GM19043 (cell line): ENCODE results near the gene SETBP1.

Experiments used
- ATAC-seq: cut with Tn5 transposase; IDR thresholded peaks from one replicate; pipeline ENCODE4 v1.9.1; 2021; ENCODE audit warnings: low read depth; ENCODE audit not compliant: unreplicated experiment

SETBP1 gene

DNA sequence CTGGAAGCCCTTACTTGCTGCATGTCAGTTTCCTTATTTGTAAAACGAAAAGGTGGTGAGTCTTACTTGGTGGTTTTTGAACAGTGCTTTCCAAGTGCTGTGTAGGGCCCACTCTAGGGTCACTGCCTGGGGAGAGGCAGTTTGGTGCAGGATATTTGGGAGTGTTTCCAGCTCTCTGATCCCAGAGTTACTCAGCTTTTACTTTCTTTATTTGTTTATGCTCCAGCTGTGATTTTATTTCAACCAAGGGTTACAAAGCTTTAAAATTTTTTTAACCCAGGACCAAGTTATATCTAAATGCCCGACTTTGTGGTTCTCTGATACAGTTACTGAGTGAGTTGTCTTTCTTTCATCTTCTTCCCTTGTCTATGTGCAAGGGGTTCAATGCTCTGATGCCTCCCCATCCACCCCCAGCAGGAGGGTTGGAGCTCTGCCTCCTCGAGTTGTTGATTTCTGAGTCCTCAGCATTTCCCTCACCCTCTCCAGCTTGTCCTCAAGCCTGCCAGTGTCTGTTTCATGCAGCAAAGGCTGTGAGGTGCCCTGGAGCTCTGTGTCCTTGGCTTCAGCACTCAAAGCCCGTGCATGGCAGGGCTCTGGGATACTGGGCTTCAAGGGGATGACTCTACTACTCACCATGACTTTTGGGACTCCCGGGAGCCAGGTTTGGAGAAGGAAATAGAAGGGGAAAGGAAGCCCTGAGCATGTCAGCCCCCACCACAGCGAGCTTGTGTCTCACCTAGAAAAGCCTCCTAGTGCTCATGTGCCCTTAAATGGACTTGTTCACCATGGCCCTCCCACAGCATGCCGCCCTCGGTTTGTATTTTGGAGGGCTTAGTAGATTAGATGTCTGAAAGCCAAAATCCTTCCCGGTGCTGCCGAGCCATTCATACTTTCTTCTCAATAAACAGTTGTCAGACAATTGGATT lies 236.8 kb downstream of the SETBP1 start:
- no peak for ATAC-seq

DNA sequence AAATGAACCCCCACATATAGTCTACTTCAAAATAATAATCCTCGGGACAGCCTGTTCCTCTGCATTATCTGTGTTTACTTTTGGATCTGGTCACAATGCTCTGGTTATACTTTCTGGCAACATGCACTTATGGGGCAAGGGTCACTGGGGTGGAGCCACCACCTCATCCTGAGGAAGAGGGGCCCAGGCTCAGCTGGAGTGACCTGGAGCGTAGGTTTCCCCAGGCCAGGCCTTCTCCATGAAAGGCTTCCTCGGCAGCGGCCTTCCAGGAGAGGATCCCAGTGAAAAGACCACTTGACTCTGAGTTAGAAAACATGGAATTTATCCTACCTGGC lies 237.4 kb downstream of the SETBP1 start:
- ATAC-seq, result no peak

DNA sequence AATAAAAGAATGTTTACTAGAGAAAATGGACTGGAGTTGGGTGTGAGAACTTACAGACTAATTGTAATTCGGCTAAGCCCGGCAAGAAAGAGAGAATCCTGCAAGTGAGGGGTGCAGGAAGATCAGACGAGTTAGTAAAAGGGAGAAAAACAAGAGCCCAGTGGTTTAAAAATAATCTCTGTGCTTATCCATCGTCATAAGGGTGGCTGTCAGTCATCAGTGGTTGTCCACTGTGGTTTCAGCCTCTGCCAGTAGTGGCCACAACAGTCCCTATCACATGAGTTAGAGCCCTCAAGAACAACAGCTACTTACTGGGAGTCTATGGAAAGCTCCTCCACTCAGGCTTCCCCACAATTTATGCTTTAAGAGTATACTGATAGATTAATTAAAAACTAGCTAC lies 239.8 kb downstream of the SETBP1 start:
- ATAC-seq, result no peak

DNA sequence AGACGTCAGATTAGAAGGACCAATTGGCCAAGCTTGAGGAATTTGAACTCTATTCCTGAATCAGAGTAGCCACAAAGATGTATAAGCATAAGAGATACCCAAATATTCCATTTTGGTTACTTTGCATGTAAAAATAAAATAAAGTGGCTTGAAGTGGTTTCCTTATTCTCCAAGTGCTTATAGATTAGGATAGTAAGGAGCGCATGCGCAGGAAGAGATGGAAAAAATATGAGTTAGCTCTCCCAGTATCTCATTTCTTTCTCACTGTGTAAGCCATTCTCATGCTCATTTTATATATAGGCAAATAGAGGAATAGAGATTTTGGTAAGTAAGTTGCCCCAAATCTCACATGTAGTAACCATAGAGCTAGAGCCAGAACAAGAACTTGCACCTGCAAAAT lies 241.3 kb downstream of the SETBP1 start:
- no peak for ATAC-seq

DNA sequence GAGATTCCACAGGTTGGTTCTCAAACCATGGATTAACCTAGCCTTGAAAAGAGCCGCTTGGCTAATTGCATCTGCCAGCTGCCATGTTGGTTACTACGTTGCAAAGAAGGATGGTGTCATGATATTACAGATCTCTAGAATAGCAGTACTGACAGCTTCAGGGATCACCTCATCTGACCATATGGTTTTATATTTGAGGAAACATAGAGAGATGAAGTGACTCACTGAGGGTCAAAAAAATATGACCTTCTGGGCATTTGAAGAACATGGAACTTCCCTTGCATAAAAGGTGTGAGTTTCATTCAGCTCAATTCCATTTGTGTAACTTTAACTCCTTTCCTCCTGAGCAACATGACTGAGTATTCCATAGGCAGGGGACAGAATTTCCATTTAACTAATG lies 242.3 kb downstream of the SETBP1 start:
- no peak for ATAC-seq

DNA sequence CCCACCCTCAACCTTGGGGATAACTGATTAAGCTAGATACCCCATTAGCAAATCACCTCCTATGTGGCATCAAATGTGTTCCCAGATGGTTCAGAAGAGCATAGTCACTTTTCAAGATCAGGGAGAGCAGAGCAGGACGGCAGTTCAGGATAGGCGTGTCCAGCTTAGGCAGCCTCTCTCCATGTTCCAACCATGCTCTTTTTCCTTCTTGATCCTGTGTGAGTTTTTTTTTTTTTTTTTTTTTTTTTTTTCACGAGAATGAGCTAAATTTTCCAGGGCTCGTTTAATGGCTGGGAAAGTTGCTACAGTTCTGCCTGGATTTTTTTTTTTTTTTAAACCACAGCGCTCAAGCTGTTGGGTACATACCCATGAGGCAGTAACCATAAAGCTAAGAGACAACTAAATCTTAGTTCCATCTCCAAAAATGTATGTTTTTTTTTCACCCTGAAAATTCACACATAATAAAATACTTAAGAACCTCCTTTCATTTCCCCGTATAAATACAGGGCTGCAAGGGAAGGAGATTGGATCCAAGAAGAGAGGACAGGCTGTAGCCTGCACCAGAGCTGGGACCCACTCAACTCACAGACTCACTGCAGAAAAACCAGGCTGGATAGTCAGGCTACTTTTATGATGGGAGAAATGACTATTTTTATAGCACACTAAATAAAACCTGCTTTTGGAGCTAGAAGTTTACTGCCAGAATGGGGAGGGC lies 244.3 kb downstream of the SETBP1 start:
- no peak for ATAC-seq

DNA sequence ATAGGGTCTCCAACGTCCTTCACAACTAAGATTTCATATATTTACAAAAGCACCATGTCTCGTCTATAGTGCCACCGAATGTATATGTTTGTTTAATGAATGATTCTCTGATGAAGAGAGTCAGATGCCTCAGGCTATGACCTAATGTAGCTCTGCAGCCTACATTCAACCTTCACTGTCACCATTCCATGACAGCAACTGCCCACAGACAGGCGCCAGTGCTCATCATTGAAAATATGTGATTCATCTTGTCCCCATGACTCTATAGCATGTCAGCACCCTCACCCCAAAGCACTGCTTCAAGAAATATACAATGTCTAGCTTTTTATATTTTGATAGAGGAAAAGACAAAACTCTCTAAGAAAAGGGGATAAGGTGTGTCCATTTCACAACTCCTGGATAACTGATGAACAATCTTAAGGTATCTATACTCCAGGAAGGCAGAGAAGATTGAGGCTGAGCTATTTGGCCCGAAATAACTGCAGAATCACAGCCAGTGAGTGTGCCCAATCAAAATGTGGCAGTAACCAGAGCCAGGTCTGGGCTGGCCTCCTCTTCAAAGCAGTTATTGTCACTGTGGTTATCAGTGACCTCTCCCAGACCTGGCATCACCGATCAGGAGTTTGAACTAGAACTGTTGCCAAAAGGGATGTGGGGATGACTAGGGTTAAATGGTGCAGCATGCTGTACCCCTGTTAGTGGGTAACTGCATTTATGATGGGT lies 246.6 kb downstream of the SETBP1 start:
- ATAC-seq, result no peak

DNA sequence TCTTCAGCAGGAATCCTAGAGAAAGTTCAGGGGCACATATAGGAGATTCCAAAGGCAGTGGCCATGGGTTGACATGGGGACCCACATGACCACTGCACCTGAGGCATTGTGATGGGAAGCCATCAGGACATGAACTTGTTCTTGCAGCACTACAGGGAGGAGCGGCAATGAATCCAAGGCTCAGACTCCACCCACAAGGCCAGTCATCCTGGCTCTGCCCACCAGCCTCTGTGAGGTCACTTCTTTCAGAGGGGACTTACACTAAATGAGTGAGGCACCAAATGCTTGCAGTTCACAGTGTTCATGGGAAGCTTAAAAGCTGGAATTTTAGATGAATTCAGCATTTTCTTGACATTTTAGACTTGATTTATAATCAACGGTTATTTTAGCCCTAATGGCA lies 254.2 kb downstream of the SETBP1 start:
- no peak for ATAC-seq

DNA sequence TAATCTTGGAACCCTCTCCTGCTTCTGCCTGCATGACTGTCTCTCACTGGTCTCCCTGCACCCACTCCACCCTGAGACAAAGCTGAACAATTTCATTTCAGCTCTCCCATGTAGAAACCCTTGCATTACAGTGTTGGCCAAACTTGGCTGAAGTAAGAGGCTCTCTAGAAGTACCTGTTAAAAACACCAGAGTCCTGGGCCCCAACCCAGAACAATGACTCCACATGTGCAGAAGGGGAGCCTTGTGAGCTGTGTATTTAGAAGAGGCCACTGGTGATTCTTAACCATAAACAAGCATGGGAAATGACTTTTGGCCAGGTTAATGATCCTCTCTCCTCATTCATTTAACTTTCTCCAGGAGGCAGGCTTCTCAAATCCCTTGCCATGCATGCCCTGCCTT lies 254.8 kb downstream of the SETBP1 start:
- no peak for ATAC-seq

DNA sequence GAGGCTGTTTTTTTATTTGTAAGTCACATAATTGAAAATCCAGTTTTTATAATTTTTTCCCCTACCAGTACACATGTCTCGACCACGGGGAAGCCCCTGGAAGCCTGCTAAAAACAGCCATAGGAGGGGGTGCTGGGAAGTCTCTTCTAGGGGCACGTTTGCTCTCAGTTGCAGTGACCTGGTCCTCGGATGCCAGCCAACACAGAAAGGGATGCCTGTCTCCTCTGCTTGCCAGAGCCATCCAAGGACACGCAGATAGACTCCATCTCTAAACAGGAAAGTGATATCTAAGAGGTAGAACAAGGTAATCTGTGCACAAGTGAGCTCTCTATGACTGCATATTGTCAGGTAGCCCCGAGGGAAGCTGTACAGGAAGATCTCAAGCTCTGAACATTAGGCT lies 255.8 kb downstream of the SETBP1 start:
- no peak for ATAC-seq

DNA sequence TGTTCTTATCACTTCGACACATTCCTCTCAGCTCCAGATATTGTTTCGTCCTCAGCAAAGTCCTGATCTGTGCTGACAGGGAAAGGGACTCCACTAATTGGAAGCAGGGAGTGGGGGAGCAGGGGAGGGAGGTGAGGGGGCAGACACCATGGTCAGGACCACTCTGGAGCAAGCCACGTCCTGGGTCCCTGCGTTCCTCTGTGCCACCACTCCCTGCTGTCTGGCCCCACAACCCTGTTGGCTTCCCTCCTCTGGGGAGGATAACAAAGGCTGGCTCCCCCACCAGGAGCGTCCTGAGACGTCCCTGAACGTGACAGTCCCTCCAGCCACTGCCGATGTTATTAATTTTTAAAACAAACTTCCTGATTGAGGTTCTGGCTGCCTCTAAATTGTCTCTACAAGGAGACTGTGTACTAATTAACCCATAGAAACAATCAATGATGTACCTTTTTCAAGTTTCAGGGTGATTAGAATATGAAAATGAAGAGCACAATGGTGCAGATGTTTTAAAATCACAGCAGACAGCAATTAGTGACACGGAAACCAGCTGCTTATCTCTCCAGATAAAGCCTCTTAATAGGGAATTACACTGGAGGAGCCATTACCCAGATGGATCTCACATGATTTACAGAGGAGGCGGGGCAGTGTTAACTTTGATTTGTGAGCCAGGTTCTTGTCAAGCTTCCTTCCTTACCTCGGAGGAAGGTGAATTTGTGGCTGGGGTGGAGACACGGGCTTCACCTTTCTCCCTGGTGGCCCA lies 257.5 kb downstream of the SETBP1 start:
- no peak for ATAC-seq

DNA sequence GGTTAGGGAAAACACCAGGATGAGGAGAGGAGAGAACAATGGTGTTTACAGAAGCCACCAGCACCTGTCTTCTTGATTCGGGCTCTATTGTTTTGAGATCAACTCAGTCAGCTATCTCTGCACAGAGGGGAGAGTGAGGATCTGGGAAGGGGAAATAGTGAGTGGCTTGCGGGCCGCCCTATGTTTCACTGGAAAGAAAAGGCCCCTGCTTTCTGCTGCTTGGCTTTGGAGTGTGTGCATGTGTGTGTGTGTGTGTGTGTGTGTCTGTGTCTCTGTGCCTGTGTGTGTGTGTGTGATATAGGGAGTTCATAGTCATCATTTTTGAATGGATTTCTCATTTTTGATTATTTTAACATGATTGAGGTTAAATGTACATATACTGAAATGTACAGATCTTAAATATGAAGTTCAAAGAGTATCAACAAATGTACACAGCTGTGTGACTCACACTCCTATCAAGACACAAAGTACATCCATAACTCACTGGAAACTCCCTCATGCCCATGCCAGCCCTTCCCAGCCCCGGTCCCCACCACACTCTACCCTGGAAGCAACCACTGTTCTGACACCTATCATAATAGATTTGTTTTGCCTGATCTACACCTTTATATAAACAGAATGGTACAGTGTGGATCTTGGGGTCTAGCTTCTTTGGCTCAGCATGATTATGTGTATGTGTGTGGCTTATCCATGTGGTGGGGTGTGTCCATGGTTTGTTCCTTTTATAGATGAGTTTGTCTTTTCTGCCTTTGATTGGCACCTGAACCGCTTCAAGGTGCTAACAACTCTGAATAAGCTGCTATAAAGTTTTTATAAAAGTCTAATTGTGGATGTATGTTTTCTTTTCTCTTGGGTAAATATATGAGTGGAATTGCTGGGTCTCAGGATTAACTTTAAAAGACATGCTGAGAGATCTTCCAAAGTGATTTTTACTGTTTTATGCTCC lies 258.3 kb downstream of the SETBP1 start:
- no peak for ATAC-seq

DNA sequence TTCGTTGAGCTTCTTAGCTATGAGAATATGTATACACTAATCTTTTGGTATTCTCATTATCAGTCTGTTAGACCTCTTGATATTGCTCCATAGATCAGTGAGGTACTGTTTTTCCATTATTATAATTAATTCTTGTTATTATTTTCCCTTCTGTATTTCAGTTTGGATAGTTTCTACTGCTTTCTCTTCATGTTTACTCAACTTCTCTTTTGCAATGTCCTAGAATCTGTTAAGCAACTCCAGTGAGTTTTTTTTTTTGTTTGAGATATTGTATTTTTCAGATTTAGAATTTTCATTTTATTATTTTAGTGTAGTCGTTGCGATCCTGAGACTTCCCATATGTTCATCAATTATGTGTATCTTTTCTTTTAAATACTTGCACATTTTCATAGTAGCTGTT lies 260.8 kb downstream of the SETBP1 start:
- ATAC-seq, result no peak

DNA sequence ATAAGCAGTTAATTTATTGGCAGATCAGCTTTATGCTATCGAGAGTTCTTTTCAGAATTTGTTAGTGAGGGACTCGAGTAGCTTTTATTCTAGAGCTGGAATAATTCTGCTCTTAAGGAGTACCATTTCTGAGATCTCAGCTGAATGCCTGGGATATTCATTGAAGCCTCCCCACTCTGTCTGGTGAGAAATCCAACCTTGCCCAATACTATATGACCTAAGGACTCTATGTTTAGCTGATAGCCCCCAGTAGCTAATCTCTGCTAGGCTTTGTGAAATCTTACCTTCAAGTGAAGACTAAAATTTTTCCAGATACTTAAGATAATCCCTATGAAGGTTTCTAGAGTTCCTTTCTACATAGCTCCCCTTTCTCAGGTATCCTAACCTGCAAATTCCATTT lies 261.4 kb downstream of the SETBP1 start:
- ATAC-seq, result no peak

DNA sequence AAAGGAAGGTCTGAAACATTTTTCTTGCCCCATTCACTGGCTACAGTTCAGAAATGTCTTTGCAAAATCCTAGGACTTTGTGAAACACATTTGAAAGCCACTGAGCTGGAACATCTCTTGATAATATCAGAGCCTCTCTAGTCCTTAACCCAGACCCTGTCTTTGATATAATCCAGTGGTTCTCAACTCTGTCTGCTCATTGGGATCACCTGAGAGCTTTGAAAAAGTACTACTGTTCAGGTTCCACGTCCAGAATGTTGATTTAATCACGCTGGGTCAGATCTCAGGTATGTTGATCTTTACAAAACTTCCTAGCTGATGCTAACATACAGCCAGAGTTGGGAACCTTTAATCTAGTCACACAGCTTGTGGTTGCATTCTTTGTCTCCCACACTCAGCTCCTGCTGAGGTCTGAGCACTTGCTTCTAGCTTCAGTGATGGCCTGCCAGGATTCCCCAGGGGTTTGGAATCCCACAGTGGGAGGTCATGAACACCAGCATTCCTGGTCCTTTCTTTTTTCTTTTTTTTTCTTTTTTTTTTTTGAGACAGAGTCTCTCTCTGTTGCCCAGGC lies 262.7 kb downstream of the SETBP1 start:
- ATAC-seq, result no peak

DNA sequence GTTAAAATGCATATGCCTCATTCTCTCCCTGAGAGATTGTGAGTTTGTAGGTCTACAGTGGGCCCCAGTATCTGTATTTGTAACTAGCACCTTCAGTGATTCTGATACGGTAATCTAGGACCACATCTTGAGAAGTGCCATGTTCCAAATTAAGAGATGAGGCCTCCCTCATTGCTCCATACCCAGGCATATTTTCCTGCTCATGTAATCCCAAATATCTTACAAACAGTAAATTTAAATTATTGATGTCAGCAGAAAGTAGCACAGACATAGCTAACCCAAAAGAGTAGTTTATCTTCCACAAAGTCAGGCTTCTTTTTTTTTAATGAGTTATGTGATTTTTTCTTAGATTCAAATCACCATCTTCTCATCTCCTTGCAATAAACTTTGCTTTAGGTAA lies 263.8 kb downstream of the SETBP1 start:
- no peak for ATAC-seq

DNA sequence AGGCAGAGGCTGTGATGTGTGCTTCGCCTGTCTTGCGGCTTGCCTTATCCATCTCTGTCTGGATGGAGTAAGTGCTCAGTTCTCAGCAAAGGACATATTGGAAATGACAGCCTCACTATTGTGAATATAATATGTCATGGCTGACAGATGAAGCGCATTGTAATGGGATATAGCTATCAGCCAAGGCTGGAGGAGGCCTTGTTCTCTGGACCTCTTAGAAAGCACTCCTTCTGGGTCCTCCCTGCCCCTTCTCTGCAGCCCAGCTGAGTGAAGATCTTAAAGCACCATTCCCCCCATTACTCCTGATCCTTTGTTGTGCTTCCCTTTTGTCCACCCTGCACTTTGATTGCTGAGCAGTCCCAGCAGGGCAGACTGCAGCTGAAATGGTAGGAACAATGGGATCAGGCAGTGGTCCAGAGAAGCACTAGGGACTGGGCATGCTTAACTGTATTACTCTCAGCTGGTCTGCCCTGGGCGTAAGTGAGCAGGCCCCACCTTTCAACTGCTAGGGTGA lies 265.3 kb downstream of the SETBP1 start:
- ATAC-seq, result no peak

DNA sequence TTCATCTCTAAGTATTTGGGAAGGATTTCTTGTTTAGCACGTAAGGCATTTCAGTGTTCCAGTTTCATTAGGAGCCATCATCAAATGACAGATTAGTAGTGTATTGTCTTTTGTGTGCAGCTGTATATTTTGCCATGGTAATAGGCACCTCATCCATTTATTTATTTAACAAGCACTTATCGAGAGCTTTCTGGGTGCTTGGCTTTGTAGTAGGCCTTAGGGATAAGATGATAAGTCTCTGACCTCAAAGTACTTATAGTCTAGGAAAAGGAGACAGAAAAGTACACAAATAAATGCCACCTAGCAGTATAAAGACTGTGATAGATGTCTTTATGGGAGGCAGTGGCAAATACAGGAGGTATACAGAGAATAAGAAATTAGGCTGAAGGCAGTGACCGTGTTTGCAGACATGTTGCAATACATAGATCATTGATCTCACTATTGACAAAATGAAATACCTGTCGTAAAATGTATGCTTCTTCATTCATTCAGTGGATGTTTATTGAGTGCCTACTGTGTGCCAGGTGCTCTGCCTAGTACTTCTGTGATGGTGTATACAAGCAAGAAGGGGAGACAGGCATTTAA lies 265.9 kb downstream of the SETBP1 start:
- ATAC-seq, result no peak

DNA sequence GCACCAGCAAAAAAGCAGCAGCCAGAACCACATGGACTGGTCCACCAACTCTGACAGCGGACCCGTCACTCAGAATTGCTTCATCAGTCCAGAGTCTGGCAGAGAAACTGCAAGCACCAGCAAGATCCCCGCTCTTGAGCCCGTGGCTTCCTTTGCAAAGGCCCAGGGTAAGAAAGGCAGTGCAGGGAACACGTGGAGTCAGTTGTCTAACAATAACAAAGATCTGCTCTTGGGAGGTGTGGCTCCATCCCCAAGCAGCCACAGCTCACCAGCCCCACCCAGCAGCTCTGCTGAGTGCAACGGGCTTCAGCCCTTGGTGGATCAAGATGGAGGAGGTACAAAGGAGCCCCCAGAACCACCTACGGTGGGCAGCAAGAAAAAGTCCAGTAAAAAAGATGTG lies 269.3 kb downstream of the SETBP1 start:
- no peak for ATAC-seq
